K562 (cell line): ENCODE measurements around the gene ZIC2. TPM values are rescaled to one million over a fixed set of nuclear protein-coding genes. Genes with fewer than 3 reads are reported as not detected.

ENCODE experiments used
- ATAC-seq: fragments of 200-7000 bp; cut with Tn5 transposase; 3 replicates; pipeline ENCODE4 v1.9.1; 2020; ENCODE audit warnings: moderate library complexity
- BruUV-seq: library from RNA; stranded (reverse); fragments of 400-500 nt; replicated peaks from 2 replicates; lab custom pipeline; 2021; lab: Mats Ljungman, UMichigan
- CTCF ChIA-PET: fragments of 300-600 bp; formaldehyde crosslinking; extraction: SDS; loops from one replicate; lab custom pipeline; 2021; ENCODE audit warnings: low intra/inter-chr PET ratio; lab: Yijun Ruan, JAX
- POLR2A ChIA-PET: fragments of 300-600, 350-650 bp; sonication (Branson Sonifier 250); formaldehyde crosslinking; extraction: SDS; loops from one replicate; lab custom pipeline; 2021; ENCODE audit warnings: antibody characterized with exemption, inconsistent platforms; lab: Yijun Ruan, JAX
- DNase-seq, 4 experiments: peaks; one replicate each; pipeline versions ENCODE4 v3.0.0 to v3.0.0-alpha.2; 2011 to 2018; ENCODE audit warnings: low spot score in 3 of 4, mixed read lengths in 3 of 4; ENCODE audit errors: extremely low read depth in 1 of 4
- FAIRE-seq: peaks from 2 replicates; lab custom pipeline; 2011; peaks lifted over from hg19 to GRCh38; lab: Jason Lieb, UNC
- H2AFZ ChIP-seq: 2 replicates; pipeline ENCODE4 v1.6.0; 2011; ENCODE audit warnings: low read depth, low read length, control low read depth, inconsistent platforms
- H3K27ac ChIP-seq: fragments of 200-600 bp; 3 replicates; pipeline ENCODE4 v1.8.0; 2011; ENCODE audit warnings: low read depth, mild to moderate bottlenecking, control low read depth, inconsistent platforms, low read length, moderate library complexity, mixed read lengths; ENCODE audit errors: extremely low read depth
- H3K27me3 ChIP-seq, 2 experiments: fragments of 300-600 bp in 1 of 2; 2 replicates in 1 of 2; 3 replicates in 1 of 2; pipeline versions ENCODE4 v1.6.0 to v1.8.0; 2011; ENCODE audit warnings: inconsistent platforms in 2 of 2, low read length in 2 of 2, mild to moderate bottlenecking in 1 of 2, mixed read lengths in 1 of 2, moderate library complexity in 1 of 2; ENCODE audit not compliant: control insufficient read depth in 2 of 2, insufficient read depth in 2 of 2
- H3K36me3 ChIP-seq: fragments of 300-600 bp; 3 replicates; pipeline ENCODE4 v1.8.0; 2011; ENCODE audit warnings: mild to moderate bottlenecking, low read length, inconsistent platforms; ENCODE audit not compliant: control insufficient read depth, insufficient read depth
- H3K4me1 ChIP-seq, 2 experiments: fragments of 200-600 bp in 1 of 2; replicated peaks in 1 of 2; 2 replicates in 1 of 2; 3 replicates in 1 of 2; pipeline versions ENCODE4 v1.5.1 to v1.8.0; 2011; ENCODE audit warnings: inconsistent platforms in 2 of 2, low read length in 2 of 2, mild to moderate bottlenecking in 1 of 2, mixed read lengths in 1 of 2, moderate library complexity in 1 of 2; ENCODE audit not compliant: control insufficient read depth in 2 of 2, insufficient read depth in 2 of 2
- H3K4me2 ChIP-seq: 2 replicates; pipeline ENCODE4 v1.6.1; 2011; ENCODE audit warnings: low read length, control low read depth, inconsistent platforms, mixed read lengths; ENCODE audit not compliant: insufficient read depth
- H3K4me3 ChIP-seq: fragments of 200-600 bp; sonication (generic), shearing (Covaris generic); 2 replicates; pipeline ENCODE4 v1.5.1; 2016; ENCODE audit warnings: control low read depth, inconsistent platforms
- H3K79me2 ChIP-seq: fragments of 200-600 bp; 3 replicates; pipeline ENCODE4 v1.8.0; 2011; ENCODE audit warnings: low read length, inconsistent platforms; ENCODE audit not compliant: control insufficient read depth, insufficient read depth
- H3K9ac ChIP-seq, 2 experiments: 2 replicates each; pipeline versions ENCODE4 v1.6.0 to v1.6.1; 2011; ENCODE audit warnings: low read depth in 2 of 2, low read length in 2 of 2, control low read depth in 1 of 2, inconsistent platforms in 1 of 2, mild to moderate bottlenecking in 1 of 2, mixed read lengths in 1 of 2; ENCODE audit not compliant: insufficient read depth in 1 of 2
- H3K9me1 ChIP-seq: one replicate; pipeline ENCODE4 v1.6.0; 2011; ENCODE audit warnings: inconsistent platforms, mild to moderate bottlenecking, low read length, moderate library complexity; ENCODE audit not compliant: control insufficient read depth, insufficient read depth
- H3K9me3 ChIP-seq: replicated peaks from 2 replicates; pipeline ENCODE4 v1.5.1; 2011; ENCODE audit warnings: low read depth, low read length, inconsistent platforms; ENCODE audit not compliant: control insufficient read depth, insufficient read depth
- H4K20me1 ChIP-seq: replicated peaks from 2 replicates; pipeline ENCODE4 v1.6.1; 2011; ENCODE audit warnings: low read length, inconsistent platforms, mixed read lengths; ENCODE audit not compliant: control insufficient read depth, insufficient read depth
- CBX3 ChIP-seq, 2 experiments: IDR thresholded peaks; 1 replicate in 1 of 2; 2 replicates in 1 of 2; pipeline ENCODE4 v1.6.1; 2012; ENCODE audit warnings: inconsistent platforms in 2 of 2, low read length in 2 of 2, borderline replicate concordance in 1 of 2, control low read depth in 1 of 2
- CHD2 ChIP-seq: IDR thresholded peaks from 2 replicates; pipeline ENCODE4 v1.6.1; 2011; ENCODE audit warnings: low read depth, low read length
- CXXC5 ChIP-seq: fragments of 250-450 bp; sonication (Bioruptor Pico); IDR thresholded peaks from 2 replicates; pipeline ENCODE4 v1.8.0; 2022; ENCODE audit warnings: inconsistent platforms, mild to moderate bottlenecking, moderate library complexity
- DDX20 ChIP-seq: fragments of 450-650 bp; IDR thresholded peaks from 2 replicates; pipeline ENCODE4 v1.6.1; 2016; ENCODE audit warnings: missing genetic modification characterization, low read depth, mild to moderate bottlenecking, missing compliant biosample characterization, moderate library complexity
- HNRNPLL ChIP-seq: fragments of 200-400 bp; formaldehyde crosslinking; IDR thresholded peaks from 2 replicates; pipeline ENCODE4 v1.6.1; 2017; ENCODE audit warnings: low read length, low read depth, mild to moderate bottlenecking; ENCODE audit not compliant: poor library complexity, severe bottlenecking
- IRF1 ChIP-seq: sonication (generic); formaldehyde crosslinking; IDR thresholded peaks from 2 replicates; pipeline ENCODE4 v1.8.0; 2022; ENCODE audit warnings: missing genetic modification reagents, mild to moderate bottlenecking, borderline replicate concordance
- L3MBTL2 ChIP-seq: fragments of 450-650 bp; IDR thresholded peaks from 2 replicates; pipeline ENCODE4 v1.6.1; 2016; ENCODE audit warnings: mild to moderate bottlenecking, moderate library complexity
- MECOM ChIP-seq: fragments of 250-450 bp; sonication (Bioruptor Pico); IDR thresholded peaks from 2 replicates; pipeline ENCODE4 v1.8.0; 2022; ENCODE audit warnings: inconsistent platforms
- MYC ChIP-seq, 2 experiments: fragments of 250-450 bp in 1 of 2; sonication (Bioruptor Pico) in 1 of 2; IDR thresholded peaks; 2 replicates each; pipeline versions ENCODE4 v1.5.1 to v1.6.1; 2012 to 2021; ENCODE audit warnings: low read depth in 2 of 2, borderline replicate concordance in 1 of 2, improper control_type of control experiment in 1 of 2, low read length in 1 of 2, mild to moderate bottlenecking in 1 of 2, moderate library complexity in 1 of 2
- NRF1 ChIP-seq, 2 experiments: fragments of 450-650 bp; IDR thresholded peaks in 1 of 2; conservative IDR thresholded peaks in 1 of 2; 2 replicates each; pipeline ENCODE4 v1.6.1; 2014; ENCODE audit warnings: mild to moderate bottlenecking in 2 of 2
- POLR2G ChIP-seq: fragments of 200-400 bp; formaldehyde crosslinking; IDR thresholded peaks from 2 replicates; pipeline ENCODE4 v1.6.1; 2017; ENCODE audit warnings: low read depth, mild to moderate bottlenecking, antibody characterized with exemption, low read length, moderate library complexity
- SP1 ChIP-seq: sonication (generic); formaldehyde crosslinking; IDR thresholded peaks from 2 replicates; pipeline ENCODE4 v1.8.1; 2022; ENCODE audit warnings: mild to moderate bottlenecking, missing genetic modification reagents
- ZBTB33 ChIP-seq: sonication (generic); formaldehyde crosslinking; IDR thresholded peaks from 2 replicates; pipeline ENCODE4 v1.8.1; 2023; ENCODE audit warnings: mild to moderate bottlenecking, missing genetic modification reagents
- ZNF217 ChIP-seq: sonication (generic); formaldehyde crosslinking; IDR thresholded peaks from 2 replicates; pipeline ENCODE4 v1.8.0; 2022; ENCODE audit warnings: mild to moderate bottlenecking, missing genetic modification reagents
- ZNF324 ChIP-seq: fragments of 250-450 bp; sonication (Bioruptor Pico); IDR thresholded peaks from 2 replicates; pipeline ENCODE4 v1.4.0; 2020; ENCODE audit warnings: mild to moderate bottlenecking
- WGBS: fragments of 100-300 bp; shearing (Covaris generic); methylation state at CpG from one replicate; pipeline ENCODE4 v1.1.6; 2016; ENCODE audit warnings: low coverage, mixed read lengths; ENCODE audit not compliant: insufficient coverage; ENCODE audit errors: missing lambda C conversion rate; 5-methylcytosine and 5-hydroxymethylcytosine counted together
- in situ Hi-C: fragments of 300-500 bp; cut with MboI; formaldehyde crosslinking; loops from 4 replicates; pipeline ENCODE4 v1.15.0; 2018; ENCODE audit warnings: inconsistent platforms, mixed read lengths
- intact Hi-C: fragments of 100-400 bp; cut with micrococcal nuclease; formaldehyde crosslinking; loops from 2 replicates; pipeline ENCODE4 v1.14.2; 2022
- polyA plus RNA-seq, 8 experiments: library from polyadenylated mRNA; depleted of rRNA in 4 of 8; stranded (reverse) in 5 of 8; unstranded in 3 of 8; fragments of >200 nt; fragmentation: Nextera tagmentation in 2 of 8; fragmentation: Illumina TruSeq in 1 of 8; extraction: Ambion mirVana in 2 of 8; extraction: Trizol in 1 of 8; gene quantifications; 2 replicates each; pipeline versions ENCODE4 v1.2.1 to v1.2.3, GENCODE V29; 2011 to 2014; ENCODE audit warnings: inconsistent platforms in 1 of 8, missing spikeins in 1 of 8
- total RNA-seq, 7 experiments: library from RNA; depleted of rRNA in 6 of 7; stranded (reverse); fragments of >200 nt in 6 of 7; fragmentation: Illumina TruSeq in 2 of 7; extraction: Trizol in 2 of 7; gene quantifications; 2 replicates each; pipeline versions ENCODE4 v1.2.1 to v1.2.3, GENCODE V29; 2011 to 2021; ENCODE audit warnings: low replicate concordance in 1 of 7

The ZIC2 gene
- total and polyA plus RNA-seq, 9 of the 15 experiments (the other 6 are each of a cell fraction or from before 2014, with no cell fraction given): 1.8 to 18.0 (median 4.5) TPM

- TF ChIP-seq MYC (IDR thresholded peaks at IDR 0.05; ENCODE audit: low read depth, low read length): no peak
- no peak for TF ChIP-seq MYC (CRISPR knock-in tag; IDR thresholded peaks at IDR 0.05; ENCODE audit: borderline replicate concordance, low read depth)
- no peak for TF ChIP-seq MECOM (CRISPR knock-in tag)
- TF ChIP-seq DDX20: no peak
These were observed 2.7 kb upstream of the ZIC2 start (continued) for GRCh38 chr13:99978799-99979452.

GRCh38 chr13:99979453-99980200 lies 2.0 kb upstream of the ZIC2 start:
- 16% methylated on average over 15 of the region's 59 CpGs for WGBS
- Histone ChIP-seq H4K20me1 (no peaks in the 10 kb centered on the region), H3K4me1 (peaks cover 5 to 45% of the 10 kb centered on the region in 2 experiments; a peak in 3 of 5 replicates), H3K9me1 (no peaks in the 10 kb centered on the region), H3K4me3 (peak overlapping the region; percentile 52), H3K36me3 (peaks cover 3% of the 10 kb centered on the region; the same call in 1 of the 3 replicates), H3K79me2 (peaks cover 26% of the 10 kb centered on the region), H3K9ac (peak overlapping the region; percentile 69 to 93), H3K27me3 (no peaks in the 10 kb centered on the region), H3K4me2 (peak overlapping the region; percentile 69), H2AFZ (peak overlapping the region; percentile 59; the same call in 1 of the 2 replicates), H3K27ac (peak overlapping the region; percentile 82; the same call in 2 of the 3 replicates), H3K9me3 (no peaks in the 10 kb centered on the region)
- intact Hi-C loops: loop anchor here (5.0 kb wide), 1 partner anchor 258 kb away; no protein-coding TSS in a partner anchor
- DNase-seq (peak in 2 of 4 experiments; percentile 28 to 55), ATAC-seq (peak; percentile 18), FAIRE-seq (no peak)
- BruUV-seq: TSS peak; percentile 51
- ChIA-PET CTCF (no interaction called here), POLR2A (interaction anchor here (0.6 to 2.2 kb wide), 2 partner anchors 9 to 25 kb away, joined by 4 to 14 read pairs; partner anchors contain the start of gene ZIC5)
- in situ Hi-C loops: no loop called here
- TF ChIP-seq IRF1 (CRISPR knock-in tag) (no peak), ZNF324 (no peak), CBX3 (IDR thresholded peaks at IDR 0.05; ENCODE audit: borderline replicate concordance in 1 of 2, low read length in 2 of 2) (0 out of 3 replicates have a peak, but pooled peaks of 1 of the 2 experiments have one; percentile 28), ZNF217 (CRISPR knock-in tag) (no peak), L3MBTL2 (peak; percentile 95), SP1 (CRISPR knock-in tag) (0 out of 2 replicates have a peak, but pooled peaks have one; percentile 33), CHD2 (peak; percentile 64; the same call in 1 of the 2 replicates), POLR2G (peak; percentile 66), CXXC5 (CRISPR knock-in tag) (peak; percentile 35; the same call in 1 of the 2 replicates), ZBTB33 (CRISPR knock-in tag) (0 out of 2 replicates have a peak, but pooled peaks have one; percentile 36), HNRNPLL (peak; percentile 26), NRF1 (conservative IDR thresholded peaks at IDR 0.05 in 1 of 2, IDR thresholded peaks at IDR 0.05 in 1 of 2) (no peak; a peak in 1 of 4 replicates)
